ENCODE results near the gene CILP2.

Gene CILP2

GRCh38 chr19:19540064-19540714, 2.1 kb downstream of the CILP2 start:
- no peak for TF ChIP-seq EZH2phosphoT487 (conservative IDR thresholded peaks at IDR 0.05; ENCODE audit: low read length)
- TF ChIP-seq CTCF (IDR thresholded peaks at IDR 0.05; ENCODE audit: insufficient read depth, low read length, poor library complexity, severe bottlenecking): no peak
- Histone ChIP-seq H3F3A (ENCODE audit: insufficient read depth) (no peaks in the 10 kb centered on the region), H3K9ac (ENCODE audit: low read length) (no peak overlapping the region), H3K4me3 (ENCODE audit: insufficient read depth, low read length, poor library complexity, severe bottlenecking) (no peak overlapping the region), H4K20me1 (ENCODE audit: low read depth, low read length) (no peaks in the 10 kb centered on the region), H3K36me3 (ENCODE audit: low read length) (no peaks in the 10 kb centered on the region), H3K9me3 (ENCODE audit: insufficient read depth, low read length) (no peaks in the 10 kb centered on the region), H3K79me2 (ENCODE audit: insufficient read depth, low read length) (no peaks in the 10 kb centered on the region), H3K27me3 (ENCODE audit: low read length) (no peaks in the 10 kb centered on the region), H3K9me2 (replicated peaks; ENCODE audit: insufficient read depth, low read length) (no peaks in the 10 kb centered on the region), H3K27ac (ENCODE audit: low read depth, low read length) (no peak overlapping the region), H3K4me2 (ENCODE audit: low read depth, low read length, poor library complexity, severe bottlenecking) (no peak overlapping the region), H2AFZ (ENCODE audit: low read depth, low read length, severe bottlenecking) (no peak overlapping the region)

- no peaks in the 10 kb centered on the region for H3K36me3 ChIP-seq (ENCODE audit: low read length)
- no peak for TF ChIP-seq CTCF (IDR thresholded peaks at IDR 0.05; ENCODE audit: insufficient read depth, low read length, poor library complexity, severe bottlenecking)
- H3F3A ChIP-seq (ENCODE audit: insufficient read depth): no peaks in the 10 kb centered on the region
- H4K20me1 ChIP-seq (ENCODE audit: low read depth, low read length): no peaks in the 10 kb centered on the region
- H3K4me2 ChIP-seq (ENCODE audit: low read depth, low read length, poor library complexity, severe bottlenecking): no peak overlapping the region
- no peak overlapping the region for H3K9ac ChIP-seq (ENCODE audit: low read length)
- no peaks in the 10 kb centered on the region for H3K79me2 ChIP-seq (ENCODE audit: insufficient read depth, low read length)
- no peaks in the 10 kb centered on the region for H3K9me2 ChIP-seq (replicated peaks; ENCODE audit: insufficient read depth, low read length)
- no peaks in the 10 kb centered on the region for H3K27me3 ChIP-seq (ENCODE audit: low read length)
- no peak overlapping the region for H3K27ac ChIP-seq (ENCODE audit: low read depth, low read length)
- no peak overlapping the region for H2AFZ ChIP-seq (ENCODE audit: low read depth, low read length, severe bottlenecking)
- H3K9me3 ChIP-seq (ENCODE audit: insufficient read depth, low read length): no peaks in the 10 kb centered on the region
- no peak overlapping the region for H3K4me3 ChIP-seq (ENCODE audit: insufficient read depth, low read length, poor library complexity, severe bottlenecking)
Measured at GRCh38 chr19:19540715-19541515, 2.9 kb downstream of the CILP2 start.

- H3K4me3 ChIP-seq (ENCODE audit: insufficient read depth, low read length, poor library complexity, severe bottlenecking): no peak overlapping the region
- H3F3A ChIP-seq (ENCODE audit: insufficient read depth): no peaks in the 10 kb centered on the region
- no peaks in the 10 kb centered on the region for H3K36me3 ChIP-seq (ENCODE audit: low read length)
- H2AFZ ChIP-seq (ENCODE audit: low read depth, low read length, severe bottlenecking): no peak overlapping the region
- TF ChIP-seq EZH2phosphoT487 (conservative IDR thresholded peaks at IDR 0.05; ENCODE audit: low read length) (no peak), CTCF (IDR thresholded peaks at IDR 0.05; ENCODE audit: insufficient read depth, low read length, poor library complexity, severe bottlenecking) (no peak)
- no peaks in the 10 kb centered on the region for H3K9me2 ChIP-seq (replicated peaks; ENCODE audit: insufficient read depth, low read length)
- no peaks in the 10 kb centered on the region for H4K20me1 ChIP-seq (ENCODE audit: low read depth, low read length)
- no peaks in the 10 kb centered on the region for H3K9me3 ChIP-seq (ENCODE audit: insufficient read depth, low read length)
- no peak overlapping the region for H3K9ac ChIP-seq (ENCODE audit: low read length)
- H3K4me2 ChIP-seq (ENCODE audit: low read depth, low read length, poor library complexity, severe bottlenecking): no peak overlapping the region
- H3K27ac ChIP-seq (ENCODE audit: low read depth, low read length): no peak overlapping the region
- H3K27me3 ChIP-seq (ENCODE audit: low read length): no peaks in the 10 kb centered on the region
- H3K79me2 ChIP-seq (ENCODE audit: insufficient read depth, low read length): no peaks in the 10 kb centered on the region
Measured at GRCh38 chr19:19541616-19542015, 3.6 kb downstream of the CILP2 start.
